Right cardiac atrium (tissue), 5 donors: ENCODE measurements around the gene PTER. TPM values are rescaled to one million over a fixed set of nuclear protein-coding genes. Genes with fewer than 3 reads are reported as not detected.
A peak's percentile ranks its signal among the peaks of the same experiment; 100 is the strongest.

Experiments
- ATAC-seq, 2 donors: fragments of 200-7000 bp; cut with Tn5 transposase; one replicate each; pipeline versions ENCODE4 v1.8.0 to v1.9.1; 2020; ENCODE audit warnings: moderate library complexity in 2 of 2, mild to moderate bottlenecking in 1 of 2
- DNase-seq, 3 donors: peaks; one replicate each; pipeline ENCODE4 v3.0.0-alpha.2; 2020
- H3K27ac ChIP-seq: one replicate; pipeline ENCODE4 v1.5.1; 2013; ENCODE audit warnings: mild to moderate bottlenecking, low read length, control low read depth, moderate library complexity
- H3K27me3 ChIP-seq: one replicate; pipeline ENCODE4 v1.6.1; 2013; ENCODE audit not compliant: control insufficient read depth, insufficient read depth
- H3K4me1 ChIP-seq: one replicate; pipeline ENCODE4 v1.6.1; 2013; ENCODE audit warnings: low read length; ENCODE audit not compliant: control insufficient read depth, insufficient read depth
- H3K4me3 ChIP-seq: one replicate; pipeline ENCODE4 v1.5.1; 2013; ENCODE audit warnings: low read length, control low read depth
- H3K9me3 ChIP-seq: one replicate; pipeline ENCODE4 v1.6.1; 2013; ENCODE audit warnings: low read length; ENCODE audit not compliant: control insufficient read depth
- WGBS: extraction: QIAGEN DNeasy Blood & Tissue Kit; methylation state at CpG from one replicate; pipeline ENCODE4 v1.1.7; 2013; 5-methylcytosine and 5-hydroxymethylcytosine counted together
- intact Hi-C, 4 donors: fragments of 100-400 bp; cut with DNase I; formaldehyde crosslinking; loops; one replicate each; pipeline versions ENCODE4 v1.11.0 to v1.14.0; 2022 to 2023
- polyA plus RNA-seq: library from polyadenylated mRNA; stranded (reverse); fragments of 200-250 nt; gene quantifications from one replicate; pipeline ENCODE4 v1.2.3, GENCODE V29; 2013
- total RNA-seq, 4 donors: library from RNA; stranded (reverse); fragmentation: NEBNext Ultra II Directional; extraction: Animal tissue kit (Norgen Biotek cat#: 25700); gene quantifications; one replicate each; pipeline ENCODE4 v1.2.1, GENCODE V29; 2021
- donor health status: healthy with polysubstance abuse.
- donor health status: DM: no; HTN: yes; CAD: no.
- donor health status: DM: no; HTN: no; CAD: no.
- donor health status: DM: no; HTN: yes; CAD: no; lungs with severe emphysema.
- donor health status: DM: yes; HTN: yes; CAD: no.

PTER gene
- total and polyA plus RNA-seq, 5 donors, result 10.1 to 31.2 (median 23.8) TPM

- ATAC-seq, result no peak
- Histone ChIP-seq H3K9me3 (no peaks in the 10 kb centered on the region), H3K27me3 (no peaks in the 10 kb centered on the region), H3K27ac (no peak overlapping the region), H3K4me3 (no peak overlapping the region), H3K4me1 (no peaks in the 10 kb centered on the region)
- intact Hi-C loops, result loop anchor here in 1 of 4 donors (10.0 kb wide), 1 partner anchor 639 kb away; no protein-coding TSS in a partner anchor
- whole genome bisulfite sequencing, result 59% methylated on average over 3 of the region's 3 CpGs
- no peak for DNase-seq
Measured at GRCh38 chr10:16544099-16544498, 107.3 kb downstream of the PTER start.

- H3K27ac ChIP-seq, result no peak overlapping the region
- ATAC-seq (no peak), DNase-seq (no peak)
- H3K27me3 ChIP-seq, result no peaks in the 10 kb centered on the region
- H3K4me1 ChIP-seq, result no peaks in the 10 kb centered on the region
- no peaks in the 10 kb centered on the region for H3K9me3 ChIP-seq
- 73% methylated on average over 4 of the region's 4 CpGs for WGBS
- intact Hi-C loops, result loop anchor here in 1 of 4 donors (10.0 kb wide), 1 partner anchor 640 kb away; no protein-coding TSS in a partner anchor
- no peak overlapping the region for H3K4me3 ChIP-seq
Measured at GRCh38 chr10:16544591-16544990, 107.8 kb downstream of the PTER start.

GRCh38 chr10:16545116-16545736 is 108.4 kb downstream of the PTER start:
- whole genome bisulfite sequencing, result 20% methylated on average over 7 of the region's 7 CpGs
- DNase-seq (no peak), ATAC-seq (peak; percentile 24 to 47)
- Histone ChIP-seq H3K9me3 (no peaks in the 10 kb centered on the region), H3K4me1 (no peaks in the 10 kb centered on the region), H3K27ac (no peak overlapping the region), H3K4me3 (no peak overlapping the region), H3K27me3 (no peaks in the 10 kb centered on the region)
- intact Hi-C loops, result loop anchor here in 1 of 4 donors (10.0 kb wide), 1 partner anchor 640 kb away; no protein-coding TSS in a partner anchor

GRCh38 chr10:16547973-16548372 is 111.2 kb downstream of the PTER start:
- intact Hi-C loops, result loop anchor here in 1 of 4 donors (10.0 kb wide), 1 partner anchor 643 kb away; no protein-coding TSS in a partner anchor
- no peak overlapping the region for H3K4me3 ChIP-seq

DNA sequence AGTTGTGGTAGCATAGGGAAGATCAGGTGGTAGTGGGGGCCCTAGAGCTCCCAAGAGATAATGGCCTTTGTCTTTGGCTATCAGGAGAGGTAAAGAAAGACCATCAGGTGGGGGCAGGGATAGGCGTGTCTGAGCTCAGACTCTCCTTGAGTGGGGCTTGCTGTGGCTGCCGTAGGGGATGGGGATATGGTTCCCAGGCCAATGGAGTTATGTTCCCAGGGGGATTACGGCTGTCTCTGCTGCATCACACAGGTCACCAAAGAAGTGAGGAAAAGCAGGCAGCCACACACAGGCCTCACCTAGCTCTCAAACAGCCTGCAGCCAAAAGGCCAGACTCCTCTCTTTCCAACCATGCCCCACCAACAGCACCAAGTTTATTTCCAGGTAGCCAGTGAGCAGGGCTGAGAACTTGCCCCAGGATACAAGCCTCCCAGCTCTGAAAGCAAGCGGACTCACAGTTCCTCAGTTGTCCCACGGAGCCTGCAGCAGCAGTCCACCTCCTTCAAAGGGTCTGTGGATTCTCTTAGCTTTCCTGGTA is 122.5 kb downstream of the PTER start:
- ATAC-seq, result no peak
- H3K27ac ChIP-seq, result no peak overlapping the region
- H3K9me3 ChIP-seq, result no peaks in the 10 kb centered on the region
- DNase-seq, result no peak
- H3K27me3 ChIP-seq, result no peaks in the 10 kb centered on the region
- H3K4me1 ChIP-seq, result no peaks in the 10 kb centered on the region
- H3K4me3 ChIP-seq, result no peak overlapping the region
- WGBS, result 66% methylated on average over 5 of the region's 5 CpGs
- intact Hi-C loops, result no loop called here

More at GRCh38 chr10:16547973-16548372, 111.2 kb downstream of the PTER start:
- H3K27ac ChIP-seq, result no peak overlapping the region
- no peaks in the 10 kb centered on the region for H3K4me1 ChIP-seq
- ATAC-seq, result no peak
- DNase-seq, result no peak
- no peaks in the 10 kb centered on the region for H3K27me3 ChIP-seq
- no peaks in the 10 kb centered on the region for H3K9me3 ChIP-seq
- 88% methylated on average over 4 of the region's 4 CpGs for WGBS

DNA sequence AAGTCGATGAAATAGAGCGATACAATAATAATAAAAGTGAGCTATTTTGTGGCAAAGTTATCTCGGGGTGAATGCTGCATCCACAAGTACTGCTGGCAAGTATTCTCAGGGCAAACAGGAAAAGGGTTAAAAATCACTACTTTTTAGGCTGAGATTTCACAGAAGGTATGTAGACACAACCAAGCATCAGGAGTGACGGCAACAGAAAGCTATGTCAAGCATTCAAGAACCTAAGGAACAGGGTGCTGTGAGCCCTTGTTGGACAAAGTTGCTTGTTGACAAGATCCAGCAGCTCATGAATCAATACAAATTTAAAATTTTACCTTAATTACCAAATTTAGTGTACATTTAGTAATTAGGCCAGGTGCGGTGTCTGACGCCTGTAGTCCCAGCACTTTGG is 126.1 kb downstream of the PTER start:
- DNase-seq (no peak), ATAC-seq (no peak)
- Histone ChIP-seq H3K4me1 (peaks cover 2% of the 10 kb centered on the region), H3K9me3 (no peaks in the 10 kb centered on the region), H3K27ac (no peak overlapping the region), H3K4me3 (no peak overlapping the region), H3K27me3 (no peaks in the 10 kb centered on the region)
- intact Hi-C loops, result no loop called here
- 85% methylated on average over 6 of the region's 6 CpGs for WGBS

Other genes with a start within 250 kb of the PTER start
- under 1 TPM in 3 of 4 donors, not detected in 1; 0.20 to 0.38 (median 0.26) TPM for gene C1QL3, start 84.9 kb downstream of the PTER start, total RNA-seq
- 0.09 TPM for gene C1QL3, start 84.9 kb downstream of the PTER start, polyA plus RNA-seq